ENCODE results near the gene ZEB1.
"Not testable (repeated sequence)": the region's sequence is repeated elsewhere in the genome, so short reads cannot be mapped to it uniquely, and the experiment has no call there.

Gene ZEB1

GRCh38 chr10:31426401-31426800, 107.4 kb downstream of the ZEB1 start:
- in situ Hi-C loops (cut with MboI; ENCODE audit: low sequenced_read_pairs, unreplicated experiment) = no loop called here
- no peak for TF ChIP-seq CTCF (IDR thresholded peaks at IDR 0.05; ENCODE audit: borderline replicate concordance, control extremely low read depth, extremely low read depth, insufficient read depth, missing control alignments)
- DNase-seq (ENCODE audit: low spot score) = no peak

DNA sequence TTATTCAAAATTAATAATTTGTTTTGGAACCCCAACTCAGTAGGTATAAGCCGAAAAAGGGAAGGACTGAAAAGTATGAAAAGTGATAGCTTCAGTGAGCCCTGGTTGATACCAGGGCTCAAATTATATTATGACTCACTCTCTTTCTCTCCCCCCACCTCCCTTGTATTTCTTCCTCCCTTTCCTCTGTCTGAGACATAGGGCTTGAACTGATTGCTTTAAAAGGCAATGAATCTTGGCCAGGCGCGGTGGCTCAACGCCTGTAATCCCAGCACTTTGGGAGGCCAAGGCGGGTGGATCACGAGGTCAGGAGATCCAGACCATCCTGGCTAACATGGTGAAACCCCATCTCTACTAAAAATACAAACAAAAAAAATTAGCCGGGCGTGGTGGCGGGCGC, 108.3 kb downstream of the ZEB1 start:
- DNase-seq (ENCODE audit: low spot score); in situ Hi-C loops (cut with MboI; ENCODE audit: low sequenced_read_pairs, unreplicated experiment): not testable (repeated sequence)

GRCh38 chr10:31428499-31428898, 109.5 kb downstream of the ZEB1 start:
- DNase-seq (ENCODE audit: low spot score); in situ Hi-C loops (cut with MboI; ENCODE audit: low sequenced_read_pairs, unreplicated experiment): not testable (repeated sequence)

DNA sequence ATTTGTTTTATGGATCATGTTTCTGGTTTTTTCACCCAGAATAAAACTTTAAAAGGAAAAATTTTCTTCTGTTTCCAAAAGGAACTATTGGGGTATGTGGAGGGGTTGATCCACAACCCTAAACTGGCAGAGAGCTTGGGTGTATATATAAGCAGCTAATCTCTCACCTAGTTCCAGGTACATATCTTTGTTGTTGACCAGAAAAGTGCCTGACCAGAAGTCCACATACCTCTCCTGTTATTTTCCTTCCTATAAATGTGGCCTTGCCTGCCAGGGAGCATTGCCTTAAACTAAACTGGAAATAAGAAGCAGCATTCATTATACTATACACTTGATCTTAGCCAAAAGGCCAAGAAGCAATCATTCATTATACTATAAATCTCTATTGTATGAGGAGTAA, 112.0 kb downstream of the ZEB1 start:
- no peak for TF ChIP-seq CTCF (IDR thresholded peaks at IDR 0.05; ENCODE audit: borderline replicate concordance, control extremely low read depth, extremely low read depth, insufficient read depth, missing control alignments)
- in situ Hi-C loops (cut with MboI; ENCODE audit: low sequenced_read_pairs, unreplicated experiment) = no loop called here

DNA sequence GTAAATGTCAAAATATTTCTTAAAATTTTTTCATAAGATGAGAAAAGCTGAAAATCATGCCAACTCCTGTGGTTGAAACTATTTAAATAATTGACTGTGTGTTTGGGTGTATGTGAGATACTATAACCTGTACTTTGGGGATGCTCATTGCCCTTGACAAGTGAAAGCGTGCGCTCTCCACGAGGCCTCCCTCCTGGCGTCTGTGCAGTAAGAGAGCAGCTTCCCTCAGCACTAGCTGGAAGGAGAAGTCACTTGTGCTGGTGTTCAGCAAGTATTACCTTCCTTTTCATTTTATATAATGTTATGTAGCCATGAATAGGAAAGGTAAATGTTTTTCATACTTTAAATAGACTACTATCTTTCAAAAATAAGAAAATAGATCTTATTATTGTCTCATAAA, 118.9 kb downstream of the ZEB1 start:
- in situ Hi-C loops (cut with MboI; ENCODE audit: low sequenced_read_pairs, unreplicated experiment) = no loop called here
- DNase-seq (ENCODE audit: low spot score) = no peak

More for the DNA sequence above, 112.0 kb downstream of the ZEB1 start:
- DNase-seq (ENCODE audit: low spot score) = no peak

GRCh38 chr10:31451766-31452165, 132.8 kb downstream of the ZEB1 start:
- no peak for DNase-seq (ENCODE audit: low spot score)
- in situ Hi-C loops (cut with MboI; ENCODE audit: low sequenced_read_pairs, unreplicated experiment) = no loop called here
- no peak for TF ChIP-seq CTCF (IDR thresholded peaks at IDR 0.05; ENCODE audit: borderline replicate concordance, control extremely low read depth, extremely low read depth, insufficient read depth, missing control alignments)

More for the DNA sequence above, 118.9 kb downstream of the ZEB1 start:
- TF ChIP-seq CTCF (IDR thresholded peaks at IDR 0.05; ENCODE audit: borderline replicate concordance, control extremely low read depth, extremely low read depth, insufficient read depth, missing control alignments) = no peak

GRCh38 chr10:31456468-31456867, 137.5 kb downstream of the ZEB1 start:
- in situ Hi-C loops (cut with MboI; ENCODE audit: low sequenced_read_pairs, unreplicated experiment) = no loop called here
- TF ChIP-seq CTCF (IDR thresholded peaks at IDR 0.05; ENCODE audit: borderline replicate concordance, control extremely low read depth, extremely low read depth, insufficient read depth, missing control alignments) = no peak
- DNase-seq (ENCODE audit: low spot score) = no peak

DNA sequence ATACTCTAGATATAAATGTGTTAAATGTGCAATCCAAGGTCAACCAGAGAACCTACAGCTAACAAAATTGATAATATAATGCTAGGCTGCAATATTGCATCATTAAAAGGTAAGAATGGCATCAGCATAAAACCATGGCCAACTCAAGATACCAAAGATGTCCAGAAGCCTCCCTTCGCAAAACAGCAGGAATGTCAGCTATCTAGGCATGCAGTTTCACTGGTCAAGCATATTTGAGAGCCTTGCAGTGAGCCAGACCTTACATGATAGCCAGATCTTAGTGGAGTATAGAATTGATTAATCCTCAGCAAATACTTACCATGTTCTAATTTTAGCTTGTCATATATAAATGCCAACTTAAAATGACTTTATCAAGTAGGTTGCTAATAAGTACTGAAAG, 138.8 kb downstream of the ZEB1 start:
- DNase-seq (ENCODE audit: low spot score) = no peak
- in situ Hi-C loops (cut with MboI; ENCODE audit: low sequenced_read_pairs, unreplicated experiment) = no loop called here
- TF ChIP-seq CTCF (IDR thresholded peaks at IDR 0.05; ENCODE audit: borderline replicate concordance, control extremely low read depth, extremely low read depth, insufficient read depth, missing control alignments) = no peak
